Measurements from ENCODE around the gene PSG5.
"Not testable (repeated sequence)": the region's sequence is repeated elsewhere in the genome, so short reads cannot be mapped to it uniquely, and the experiment has no call there.

GRCh38 chr19:43207174-43207573, 20.8 kb upstream of the PSG5 start:
- TF ChIP-seq POLR2A (IDR thresholded peaks at IDR 0.05); POLR2AphosphoS5 (IDR thresholded peaks at IDR 0.05; ENCODE audit: insufficient read depth in 1 of 2, low read depth in 1 of 2): not testable (repeated sequence)
- TF ChIP-seq CTCF (IDR thresholded peaks at IDR 0.05) = peak in 1 of 3 experiments; percentile 8
